ENCODE data around the gene DLL3.

- no peak for TF ChIP-seq CTCF (IDR thresholded peaks at IDR 0.05)
- no peak for TF ChIP-seq POLR2A (IDR thresholded peaks at IDR 0.05)
Observed at GRCh38 chr19:39544226-39544903, 45.6 kb downstream of the DLL3 start.
